NK-92 (cell line): ENCODE results near the gene CREB1.

Experiments
- DNase-seq: peaks from one replicate; lab custom pipeline; 2025; ENCODE audit not compliant: unreplicated experiment; lab: John Stamatoyannopoulos, UW

CREB1 gene

DNA sequence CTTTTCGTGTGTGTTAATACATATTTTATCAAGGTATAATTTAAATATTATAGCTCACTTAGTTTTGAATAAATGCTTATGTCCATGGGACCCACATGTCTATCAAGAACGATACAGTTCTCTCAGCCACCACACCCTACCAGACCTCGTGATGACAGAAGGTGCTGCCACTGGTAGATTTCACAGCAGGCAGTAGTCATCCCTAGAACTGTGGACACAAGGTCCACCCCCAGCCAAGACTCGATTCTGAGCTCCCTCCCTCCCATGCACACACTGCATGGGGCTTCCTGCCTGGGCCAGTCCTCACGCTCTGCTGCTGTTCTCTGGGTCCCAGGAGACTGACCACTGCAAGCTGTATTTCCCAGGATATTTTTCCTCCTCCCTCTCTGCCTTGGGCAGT lies 26.5 kb upstream of the CREB1 start:
- DNase-seq, result no peak

DNA sequence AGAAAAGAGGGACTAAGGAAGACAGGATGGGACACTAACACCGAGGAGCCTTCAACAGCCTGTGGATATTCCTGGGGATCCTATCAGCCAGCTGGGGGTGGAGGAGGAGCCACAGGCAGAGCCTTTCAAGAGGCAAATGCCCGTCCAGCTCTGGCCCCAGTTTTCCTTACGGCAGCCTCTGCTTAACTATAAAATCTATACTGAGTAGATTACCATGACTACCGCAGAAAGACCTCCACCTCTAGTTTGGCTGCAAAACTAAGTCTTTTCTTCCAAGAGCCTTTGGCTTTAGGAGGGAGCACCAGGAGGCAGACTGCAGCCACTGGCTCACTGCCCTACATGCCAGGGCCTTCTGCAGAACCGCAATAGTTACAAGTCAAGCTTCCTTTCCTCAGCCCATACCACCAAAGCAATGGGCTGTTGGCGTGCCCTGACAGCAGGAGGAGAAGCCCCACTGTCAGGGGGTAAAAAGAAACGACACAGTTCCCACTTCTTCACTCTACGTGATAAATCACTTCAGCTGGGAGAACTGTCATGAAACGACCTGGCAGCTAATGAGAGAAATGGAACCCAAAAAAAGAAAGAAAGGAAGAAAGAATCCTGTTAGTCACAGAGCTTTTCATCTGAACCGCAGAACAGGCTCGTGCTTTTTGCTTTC lies 25.1 kb upstream of the CREB1 start:
- DNase-seq, result no peak

DNA sequence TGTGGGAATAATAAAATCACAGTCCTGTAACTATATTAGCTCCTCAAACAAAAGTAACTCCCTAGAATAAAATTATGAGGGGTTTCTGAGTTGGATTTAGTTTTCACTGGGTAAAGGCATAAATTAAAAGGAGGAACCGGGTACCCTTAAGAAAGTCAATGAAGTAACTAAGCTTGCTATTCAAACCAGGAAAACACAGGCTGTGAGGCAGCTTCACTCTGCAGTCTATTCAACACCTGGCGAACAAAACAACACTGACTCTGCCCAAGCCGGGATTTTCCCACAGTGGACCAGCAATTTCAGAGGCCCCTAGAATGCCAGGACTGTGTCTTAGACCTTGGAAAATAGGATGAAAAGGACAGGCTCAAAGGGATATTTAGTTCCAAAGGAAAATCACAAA lies 24.6 kb upstream of the CREB1 start:
- no peak for DNase-seq

- no peak for DNase-seq
These were observed 24.0 kb upstream of the CREB1 start for GRCh38 chr2:207505728-207506127.

GRCh38 chr2:207506426-207506825 lies 23.3 kb upstream of the CREB1 start:
- no peak for DNase-seq

GRCh38 chr2:207510148-207510547 lies 19.6 kb upstream of the CREB1 start:
- no peak for DNase-seq

GRCh38 chr2:207511851-207512250 lies 17.9 kb upstream of the CREB1 start:
- no peak for DNase-seq

- no peak for DNase-seq
These were observed 17.4 kb upstream of the CREB1 start for GRCh38 chr2:207512356-207512755.

- DNase-seq, result no peak
These were observed 16.1 kb upstream of the CREB1 start for GRCh38 chr2:207513551-207514257.

DNA sequence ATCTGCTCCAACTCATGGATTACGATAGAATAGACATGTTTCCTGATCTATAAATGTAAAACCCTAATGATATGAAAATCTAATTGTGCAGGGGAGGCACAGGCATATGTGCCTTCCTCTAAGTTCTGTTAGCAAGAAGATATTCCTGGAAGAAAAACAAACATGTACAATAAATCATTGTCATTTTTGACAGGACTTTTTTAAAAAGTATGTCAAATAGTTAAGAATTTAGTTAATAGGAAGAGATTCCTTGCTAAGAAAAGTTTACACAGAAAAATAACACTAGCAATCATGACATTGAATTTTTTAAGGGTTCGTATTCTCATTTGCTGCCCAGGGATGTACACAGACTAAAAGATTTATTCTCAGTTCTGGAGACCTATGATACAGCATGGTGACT lies 15.3 kb upstream of the CREB1 start:
- no peak for DNase-seq

DNA sequence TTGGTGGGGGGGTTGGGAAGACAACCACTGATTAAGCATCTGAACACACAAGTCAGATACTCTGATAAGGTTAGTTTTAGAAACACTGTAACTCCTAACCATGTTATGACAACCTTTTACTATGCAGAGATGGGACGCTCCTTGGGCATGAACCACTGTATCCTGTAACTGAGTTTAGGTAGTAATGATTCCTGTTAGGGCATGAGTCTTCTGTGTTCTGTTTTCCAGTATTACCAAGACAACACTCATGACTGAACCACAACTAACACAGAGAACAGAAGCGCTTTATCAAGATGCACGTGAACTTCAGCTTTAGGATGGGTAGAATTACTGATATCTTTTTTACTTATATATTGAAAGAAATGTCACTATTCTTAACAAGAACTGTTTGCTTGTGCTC lies 14.1 kb upstream of the CREB1 start:
- no peak for DNase-seq

DNA sequence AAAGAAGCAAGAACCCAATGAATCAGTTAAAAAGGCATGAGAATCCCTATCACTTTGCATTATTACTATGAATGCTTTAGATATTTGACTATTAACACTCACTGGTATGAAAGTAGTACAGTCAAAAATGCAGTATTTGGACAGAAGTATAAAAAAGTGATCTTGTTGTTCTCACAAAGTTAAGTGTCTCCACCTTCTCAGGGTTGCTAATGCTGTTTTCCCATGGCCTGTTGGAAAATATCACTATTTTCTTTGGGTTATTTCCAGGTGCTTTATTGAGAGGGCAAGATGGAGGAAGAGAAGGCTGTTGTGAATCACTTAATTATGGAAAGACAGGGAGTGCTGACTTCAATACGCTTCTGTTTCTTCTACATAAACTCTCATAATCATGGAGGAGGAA lies 13.6 kb upstream of the CREB1 start:
- DNase-seq, result no peak

DNA sequence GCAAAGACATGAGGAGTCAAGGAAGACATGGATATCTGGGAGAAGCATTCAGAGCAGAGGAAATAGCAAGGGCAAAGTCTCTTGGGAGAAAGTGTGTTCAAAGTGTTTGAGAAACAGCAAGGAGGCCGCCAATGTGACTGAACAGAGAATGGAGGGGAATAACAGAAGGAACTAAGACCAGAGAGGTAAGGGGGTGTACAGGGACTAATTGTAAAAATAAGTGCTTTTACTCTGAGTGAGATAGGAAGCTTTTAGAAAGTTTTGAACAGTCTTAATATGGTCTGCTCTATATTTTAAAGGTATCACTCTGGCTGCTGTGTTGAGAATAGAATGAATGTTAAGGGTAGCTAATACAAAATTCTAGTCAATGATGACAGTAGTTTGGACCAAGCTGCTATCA lies 6.8 kb upstream of the CREB1 start:
- no peak for DNase-seq

DNA sequence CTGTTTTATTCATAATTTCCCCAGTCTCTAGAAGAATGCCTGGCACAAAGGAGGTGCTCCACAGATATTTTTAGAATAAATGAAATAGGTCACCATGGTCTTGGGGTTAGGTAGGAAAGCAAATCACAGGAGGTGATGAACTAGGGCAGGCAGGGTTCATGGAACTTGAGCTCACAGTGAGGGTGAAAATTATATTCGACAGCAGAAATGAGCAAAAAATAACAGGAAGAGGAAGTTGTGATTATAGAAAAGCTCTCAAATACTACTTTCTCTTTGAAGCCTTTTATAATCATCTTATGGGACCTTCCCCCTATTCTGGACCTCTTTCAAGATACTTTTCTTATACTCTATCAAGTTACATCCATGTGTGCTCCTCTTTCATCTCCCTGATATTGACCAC lies 4.5 kb upstream of the CREB1 start:
- DNase-seq, result no peak

GRCh38 chr2:207528980-207529329 lies 807 bp upstream of the CREB1 start:
- DNase-seq, result no peak

GRCh38 chr2:207530160-207531031 lies 634 bp downstream of the CREB1 start:
- no peak for DNase-seq

DNA sequence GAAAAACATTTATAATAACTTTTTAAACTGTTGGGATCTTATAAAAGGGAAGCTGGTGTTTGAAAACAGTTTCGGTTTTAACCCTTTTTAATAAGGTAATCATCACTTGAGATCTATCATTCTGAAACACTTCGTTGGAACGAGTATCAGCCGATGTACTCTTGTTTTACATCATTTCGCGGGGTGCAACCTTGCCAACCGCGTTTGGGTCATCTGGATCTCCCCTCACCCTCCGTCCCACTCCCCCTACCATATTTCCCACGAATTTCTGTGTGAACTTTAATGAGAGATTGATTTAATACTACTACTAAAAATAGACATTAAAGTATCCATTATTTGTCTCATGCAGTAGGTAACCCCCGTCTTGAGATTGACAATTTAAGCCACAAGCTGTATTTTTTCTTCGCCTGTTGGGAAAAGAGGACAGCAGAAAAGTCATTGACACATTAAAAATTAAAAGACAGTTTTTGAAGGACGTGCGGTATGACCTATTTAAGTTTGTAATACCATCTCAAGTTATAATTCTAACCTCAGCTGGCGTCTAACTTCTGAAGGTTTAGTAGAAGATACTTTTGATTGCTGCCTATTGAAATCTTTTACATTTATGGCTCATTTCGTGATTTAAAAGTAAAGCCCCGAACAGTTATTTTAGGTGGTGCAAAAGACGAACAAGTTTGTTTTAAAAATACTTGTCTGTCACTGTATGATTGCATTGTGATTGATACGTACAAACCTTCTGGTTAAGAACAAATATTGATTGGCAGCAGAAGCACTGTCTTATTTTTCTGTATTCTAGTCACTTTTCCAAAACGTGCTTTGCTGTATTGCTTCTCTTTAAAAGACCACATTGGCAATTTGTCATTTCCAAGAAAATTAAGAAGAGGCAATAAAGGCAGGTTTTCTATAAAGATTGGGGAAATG lies 1.5 kb downstream of the CREB1 start:
- DNase-seq, result no peak

DNA sequence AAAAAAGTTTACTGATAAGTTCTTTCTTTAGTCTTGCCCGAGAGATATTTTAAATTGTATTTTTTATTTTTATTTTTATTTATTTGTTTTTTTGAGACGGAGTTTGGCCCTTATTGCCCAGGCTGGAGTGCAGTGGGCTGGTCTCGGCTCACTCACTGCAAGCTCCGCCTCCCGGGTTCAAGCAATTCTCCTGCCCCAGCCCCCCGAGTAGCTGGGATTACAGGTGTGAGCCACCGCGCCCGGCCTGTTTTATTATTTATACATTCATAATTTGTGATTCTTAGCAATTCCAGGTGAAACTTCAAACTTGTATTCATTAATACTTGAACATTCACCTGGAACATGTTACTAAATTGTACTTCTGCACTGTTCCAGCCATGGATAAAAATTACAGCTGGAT lies 2.9 kb downstream of the CREB1 start:
- DNase-seq, result no peak

DNA sequence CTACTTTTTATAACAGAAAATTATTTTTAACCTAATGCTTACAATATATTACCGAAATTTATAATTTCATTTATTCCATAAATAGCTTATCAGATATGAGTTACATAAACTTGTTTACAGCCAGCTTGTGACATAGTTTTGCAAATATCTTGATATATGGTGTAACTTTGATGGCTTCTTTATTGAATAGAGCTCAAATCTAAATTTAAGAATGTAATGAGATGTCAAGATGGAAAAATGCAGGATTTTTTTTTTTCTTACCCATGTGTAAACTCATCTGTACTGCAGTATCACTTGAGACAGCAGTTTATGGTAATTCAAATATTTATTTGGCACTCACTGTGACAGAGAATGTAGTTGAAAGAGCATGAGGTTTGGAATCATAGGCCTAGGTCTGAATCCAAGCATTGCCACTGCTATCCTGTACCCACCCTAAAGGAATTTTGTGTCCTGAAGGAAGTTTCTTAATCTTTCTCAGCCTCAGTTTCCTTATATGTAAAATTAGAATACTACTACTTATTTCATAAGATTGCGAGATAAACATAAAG lies 3.8 kb downstream of the CREB1 start:
- no peak for DNase-seq

DNA sequence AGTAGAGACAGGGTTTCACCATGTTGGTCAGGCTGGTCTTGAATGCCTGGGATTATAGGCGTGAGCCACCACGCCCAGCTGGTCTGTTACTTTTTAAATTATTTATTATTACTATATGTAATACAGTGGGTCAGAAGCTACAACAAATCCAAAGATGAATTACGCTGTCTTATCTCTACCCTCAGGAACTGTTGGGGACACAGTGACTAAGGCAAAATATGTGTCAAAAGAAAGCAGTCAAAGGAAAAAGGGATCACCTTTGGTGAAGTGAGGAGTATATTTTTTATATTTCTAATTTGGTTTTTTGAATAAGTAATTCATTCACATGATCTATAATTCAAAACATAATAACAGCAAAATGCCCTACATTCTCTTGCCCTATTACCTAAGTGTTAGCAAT lies 4.7 kb downstream of the CREB1 start:
- DNase-seq, result no peak

GRCh38 chr2:207539470-207539869 lies 9.7 kb downstream of the CREB1 start:
- DNase-seq, result no peak
